GM18505 (cell line): ENCODE results near the gene JAK3.
A peak's percentile ranks its signal among the peaks of the same experiment; 100 is the strongest.
"Not testable (repeated sequence)": the region's sequence is repeated elsewhere in the genome, so short reads cannot be mapped to it uniquely, and the experiment has no call there.

Experiments
- ATAC-seq: cut with Tn5 transposase; IDR thresholded peaks from one replicate; pipeline ENCODE4 v1.9.1; 2021; ENCODE audit not compliant: unreplicated experiment
- POLR2A ChIP-seq: IDR thresholded peaks from 4 replicates; pipeline ENCODE4 v1.6.1; 2011; ENCODE audit warnings: borderline replicate concordance; ENCODE audit not compliant: insufficient read depth, insufficient read length; ENCODE audit errors: extremely low read depth

The JAK3 gene

GRCh38 chr19:17847538-17848366 lies at the start of gene JAK3:
Gene JAK3, minus strand, starts transcription at chr19:17847982. Its CDS starts 3,565 bp downstream, at chr19:17844417.
- peak; percentile 92 for TF ChIP-seq POLR2A
- peak; percentile 55 for ATAC-seq

GRCh38 chr19:17893766-17894165 lies 46.0 kb upstream of the JAK3 start:
- no peak for ATAC-seq
- TF ChIP-seq POLR2A = no peak

GRCh38 chr19:17889609-17890214 lies 41.9 kb upstream of the JAK3 start:
- no peak for ATAC-seq
- no peak for TF ChIP-seq POLR2A

- TF ChIP-seq POLR2A = no peak
- no peak for ATAC-seq
Observed at GRCh38 chr19:17888260-17888659, 40.5 kb upstream of the JAK3 start.

- not testable (repeated sequence) for ATAC-seq
Observed at GRCh38 chr19:17887221-17887620, 39.4 kb upstream of the JAK3 start.

DNA sequence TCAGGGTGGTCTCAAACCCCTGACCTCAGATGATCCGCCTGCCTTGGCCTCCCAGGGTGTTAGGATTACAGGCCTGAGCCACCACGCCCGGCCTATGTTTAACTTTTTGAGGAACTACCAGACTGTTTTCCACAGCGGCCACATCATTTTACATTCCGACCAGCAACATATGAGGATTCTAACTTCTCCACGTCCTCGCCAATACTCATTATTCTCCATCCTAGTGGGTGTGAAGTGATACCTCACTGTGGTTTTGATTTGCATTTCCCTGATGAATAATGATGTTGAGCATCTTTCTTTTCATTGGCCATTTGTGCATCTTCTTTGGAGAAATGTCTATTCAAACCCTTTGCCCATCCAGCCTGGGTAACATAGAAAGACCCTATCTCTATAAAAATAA lies 38.7 kb upstream of the JAK3 start:
- TF ChIP-seq POLR2A = no peak
- no peak for ATAC-seq

- TF ChIP-seq POLR2A = no peak
- ATAC-seq = no peak
Observed at GRCh38 chr19:17883627-17884410, 36.0 kb upstream of the JAK3 start.

DNA sequence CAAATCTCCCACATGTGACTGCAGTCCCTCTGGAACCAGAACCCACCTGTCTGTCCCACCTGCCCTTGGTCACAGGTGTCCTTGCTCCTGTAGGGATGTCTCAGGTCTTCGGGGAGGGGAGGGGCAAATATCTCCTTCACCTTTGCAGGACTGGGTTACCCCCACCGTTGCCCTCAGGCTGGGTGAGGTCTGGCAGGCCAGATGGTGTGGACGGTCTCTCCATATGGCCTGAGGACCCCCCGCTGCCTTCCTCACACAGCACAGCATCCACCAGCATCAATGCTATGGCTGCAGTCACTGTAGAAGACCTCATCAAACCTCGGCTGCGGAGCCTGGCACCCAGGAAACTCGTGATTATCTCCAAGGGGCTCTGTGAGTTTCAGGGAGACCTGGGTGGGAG lies 33.9 kb upstream of the JAK3 start:
- ATAC-seq = no peak

DNA sequence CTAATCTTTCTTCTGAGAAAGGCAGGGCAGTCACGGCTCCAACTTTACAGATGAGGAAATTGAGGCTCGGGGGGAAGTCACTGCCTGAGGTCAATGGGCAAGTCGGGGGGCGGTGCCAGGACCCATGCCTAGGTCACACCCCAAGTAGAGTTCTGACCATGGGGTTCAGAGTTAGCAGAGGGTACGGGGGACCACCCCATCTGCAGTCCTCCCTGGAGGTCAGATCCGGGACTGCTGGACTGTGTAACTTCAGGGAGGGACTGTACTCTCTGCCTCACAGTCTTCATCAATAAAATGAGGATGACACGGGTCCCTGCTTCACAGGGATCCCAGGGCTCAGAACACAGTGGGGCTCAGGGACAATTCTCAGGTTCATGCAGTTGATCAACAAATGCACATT lies 31.7 kb upstream of the JAK3 start:
- no peak for ATAC-seq
- no peak for TF ChIP-seq POLR2A

More for the DNA sequence above, 33.9 kb upstream of the JAK3 start:
- TF ChIP-seq POLR2A = no peak

- TF ChIP-seq POLR2A = no peak
- ATAC-seq = no peak
Observed at GRCh38 chr19:17877696-17878095, 29.9 kb upstream of the JAK3 start.

DNA sequence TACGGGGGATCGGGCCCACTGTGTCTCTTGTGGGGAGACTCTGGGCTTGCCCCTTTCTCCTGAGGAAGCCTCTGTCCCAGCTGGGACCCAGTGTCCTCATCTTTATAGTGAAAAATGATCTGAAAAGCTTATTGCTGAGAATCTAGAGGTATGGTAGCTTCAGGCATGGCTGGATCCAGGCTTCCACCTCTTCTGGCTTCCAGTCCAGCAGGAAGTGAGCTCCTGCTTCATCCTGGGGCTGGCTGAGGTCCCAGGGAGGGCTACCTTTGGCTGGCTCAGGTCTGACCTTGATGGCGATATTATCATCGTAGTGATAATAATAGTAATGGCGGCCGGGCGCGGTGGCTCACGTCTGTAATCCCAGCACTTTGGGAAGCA lies 27.0 kb upstream of the JAK3 start:
- no peak for ATAC-seq
- TF ChIP-seq POLR2A = no peak

DNA sequence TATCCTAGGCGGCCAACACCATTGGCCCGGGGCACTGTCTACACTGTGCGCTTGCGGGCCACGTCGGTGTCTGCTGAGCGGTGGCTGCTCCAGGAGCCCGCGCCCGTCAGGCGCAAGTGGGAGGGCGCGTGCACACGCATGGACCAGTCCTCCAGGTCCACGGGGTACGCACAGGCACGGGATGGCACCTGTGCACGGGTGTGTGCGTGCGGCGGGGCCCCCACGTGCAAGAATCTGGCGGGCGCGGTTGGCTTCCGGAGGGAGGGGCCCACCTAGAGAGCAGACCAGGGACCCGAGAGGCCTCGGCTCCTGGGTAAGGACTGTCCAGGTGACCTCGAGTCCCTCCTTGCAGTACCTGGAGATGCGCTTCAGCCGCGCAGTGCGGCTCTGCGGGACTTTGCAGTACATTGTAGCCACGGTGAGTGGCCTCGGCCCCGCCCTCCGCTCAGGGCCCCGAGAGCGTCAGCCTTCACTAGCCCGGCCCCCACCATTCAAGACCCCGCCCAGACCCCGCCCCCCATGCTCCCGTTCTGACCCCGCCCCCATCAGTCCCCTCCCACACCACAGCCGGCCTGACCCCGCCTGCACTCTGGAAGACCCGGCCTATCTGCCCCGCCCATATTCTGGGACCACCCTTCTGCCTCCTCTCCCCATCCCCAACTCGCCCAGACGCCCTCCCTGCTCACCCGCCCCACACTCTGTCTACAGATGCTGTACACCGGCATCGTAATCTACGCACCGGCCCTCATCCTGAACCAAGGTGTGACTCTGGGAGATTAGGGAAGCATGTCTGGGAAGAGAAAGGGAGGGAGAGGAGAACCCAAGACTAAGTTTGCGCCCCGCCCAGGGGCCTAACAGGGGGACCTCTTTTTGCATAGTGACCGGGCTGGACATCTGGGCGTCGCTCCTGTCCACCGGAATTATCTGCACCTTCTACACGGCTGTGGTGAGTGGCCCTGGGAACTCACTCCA lies 26.3 kb upstream of the JAK3 start:
- TF ChIP-seq POLR2A = no peak
- ATAC-seq = no peak
